Measurements from ENCODE around the gene SYT14. TPM values are rescaled to one million over a fixed set of nuclear protein-coding genes. Genes with fewer than 3 reads are reported as not detected.

The SYT14 gene
- total RNA-seq, 1 experiment from 2014 or later, result 10.3 TPM

DNA sequence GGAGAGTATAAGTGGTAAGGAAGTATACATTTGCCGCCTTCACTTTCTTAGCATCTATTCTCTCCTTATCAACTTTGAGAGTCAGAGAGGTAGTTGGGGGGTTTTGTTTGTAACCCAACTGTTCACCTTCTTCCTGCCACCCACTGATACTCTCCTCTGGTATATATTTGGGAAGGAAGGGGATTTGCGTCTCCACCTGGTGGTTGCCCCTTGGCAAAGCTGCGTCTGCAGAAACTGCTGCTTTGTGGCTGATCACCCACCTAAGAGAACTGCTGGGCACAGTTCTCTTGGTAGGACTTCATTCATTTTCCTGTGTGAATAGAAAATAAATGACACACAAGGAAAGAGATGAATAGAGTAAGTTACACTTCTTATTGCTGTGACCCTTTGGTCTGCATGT lies 87.0 kb downstream of the SYT14 start:
- H2AK5ac ChIP-seq (ENCODE audit: insufficient read length, low read length), result no peak overlapping the region
- H3K4me2 ChIP-seq (ENCODE audit: insufficient read depth, insufficient read length, low read length), result no peak overlapping the region
- H2BK120ac ChIP-seq (ENCODE audit: low read depth, low read length, poor library complexity, severe bottlenecking), result no peak overlapping the region
- no peak overlapping the region for H2BK12ac ChIP-seq (ENCODE audit: insufficient read length, low read depth, low read length)
- H3K4me1 Mint-ChIP-seq, result no peaks in the 10 kb centered on the region
- no peak overlapping the region for H3K14ac ChIP-seq (ENCODE audit: insufficient read depth, low read length)
- no peak overlapping the region for H4K5ac ChIP-seq (ENCODE audit: insufficient read length, low read depth, low read length)
- H4K91ac ChIP-seq (ENCODE audit: insufficient read length, low read depth, low read length), result no peak overlapping the region
- H4K8ac ChIP-seq (replicated peaks; ENCODE audit: insufficient read length, low read depth, low read length), result no peak overlapping the region
- peaks cover 7 to 18% (median 8%) of the 10 kb centered on the region in 3 experiments; a peak in 6 of 7 replicates for H3K36me3 Mint-ChIP-seq (ENCODE audit: insufficient read depth in 1 of 3, low read depth in 3 of 3)
- no peaks in the 10 kb centered on the region for H3K27me3 Mint-ChIP-seq (ENCODE audit: low read depth)
- no peak overlapping the region for H3K27ac Mint-ChIP-seq
- H3K9me3 Mint-ChIP-seq, result peaks cover 0 to 3% of the 10 kb centered on the region in 2 experiments; a peak in 2 of 5 replicates
- H3K4me1 ChIP-seq (ENCODE audit: insufficient read depth, low read length), result no peaks in the 10 kb centered on the region
- no peak overlapping the region for H3K4ac ChIP-seq (ENCODE audit: low read depth, low read length)
- H3K23ac ChIP-seq (ENCODE audit: insufficient read length, low read depth, low read length), result no peak overlapping the region
- no peaks in the 10 kb centered on the region for H4K20me1 ChIP-seq (ENCODE audit: control insufficient read depth, insufficient read depth, insufficient read length)
- no peaks in the 10 kb centered on the region for H3K27me3 ChIP-seq (ENCODE audit: insufficient read depth, low read length)
- no peak overlapping the region for H2BK15ac ChIP-seq (ENCODE audit: low read depth, low read length)
- no peak overlapping the region for H3K18ac ChIP-seq (ENCODE audit: insufficient read length, low read depth, low read length)
- H3K56ac ChIP-seq (ENCODE audit: insufficient read length, low read depth, low read length), result no peak overlapping the region
- H3K4me3 Mint-ChIP-seq, result no peak overlapping the region
- H3K23me2 ChIP-seq (ENCODE audit: insufficient read length, low read depth, low read length, poor library complexity, severe bottlenecking), result no peaks in the 10 kb centered on the region
- no peak overlapping the region for H2BK20ac ChIP-seq (ENCODE audit: low read depth, low read length, poor library complexity, severe bottlenecking)
- no peaks in the 10 kb centered on the region for H3K79me1 ChIP-seq (ENCODE audit: insufficient read depth, low read depth, low read length, poor library complexity, severe bottlenecking)
- TF ChIP-seq, protein P1, sequence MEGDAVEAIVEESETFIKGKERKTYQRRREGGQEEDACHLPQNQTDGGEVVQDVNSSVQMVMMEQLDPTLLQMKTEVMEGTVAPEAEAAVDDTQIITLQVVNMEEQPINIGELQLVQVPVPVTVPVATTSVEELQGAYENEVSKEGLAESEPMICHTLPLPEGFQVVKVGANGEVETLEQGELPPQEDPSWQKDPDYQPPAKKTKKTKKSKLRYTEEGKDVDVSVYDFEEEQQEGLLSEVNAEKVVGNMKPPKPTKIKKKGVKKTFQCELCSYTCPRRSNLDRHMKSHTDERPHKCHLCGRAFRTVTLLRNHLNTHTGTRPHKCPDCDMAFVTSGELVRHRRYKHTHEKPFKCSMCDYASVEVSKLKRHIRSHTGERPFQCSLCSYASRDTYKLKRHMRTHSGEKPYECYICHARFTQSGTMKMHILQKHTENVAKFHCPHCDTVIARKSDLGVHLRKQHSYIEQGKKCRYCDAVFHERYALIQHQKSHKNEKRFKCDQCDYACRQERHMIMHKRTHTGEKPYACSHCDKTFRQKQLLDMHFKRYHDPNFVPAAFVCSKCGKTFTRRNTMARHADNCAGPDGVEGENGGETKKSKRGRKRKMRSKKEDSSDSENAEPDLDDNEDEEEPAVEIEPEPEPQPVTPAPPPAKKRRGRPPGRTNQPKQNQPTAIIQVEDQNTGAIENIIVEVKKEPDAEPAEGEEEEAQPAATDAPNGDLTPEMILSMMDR (conservative IDR thresholded peaks at IDR 0.05), result peak; percentile 70
- H2AFZ ChIP-seq (ENCODE audit: low read length), result no peak overlapping the region
- no peak overlapping the region for H2BK5ac ChIP-seq (ENCODE audit: insufficient read length, low read length)
- H3K9me3 ChIP-seq (ENCODE audit: control insufficient read depth, low read depth, low read length), result no peaks in the 10 kb centered on the region
- no peaks in the 10 kb centered on the region for H3K79me2 ChIP-seq (ENCODE audit: insufficient read depth, low read length)
- peak; percentile 48 for DNase-seq
- no peak overlapping the region for H3K27ac ChIP-seq (ENCODE audit: insufficient read length, low read depth, low read length)
- no peak overlapping the region for H3K9ac ChIP-seq (ENCODE audit: extremely low read depth, insufficient read length, low read length)
- WGBS (ENCODE audit: extremely low coverage, insufficient read length, low lambda C conversion rate), result no CpG with 5 or more reads among the region's 3 CpGs
- no peak overlapping the region for H3T11ph ChIP-seq (ENCODE audit: low read length)
